Embryonic facial prominence (tissue), 1 donor: Measurements from ENCODE around the gene DHX35.

Experiments used
- DNase-seq: peaks from one replicate; pipeline ENCODE4 v3.0.0-alpha.2; 2016; ENCODE audit errors: extremely low spot score

DHX35 gene

GRCh38 chr20:39066471-39067242 is 104.5 kb downstream of the DHX35 start:
- DNase-seq = no peak

DNA sequence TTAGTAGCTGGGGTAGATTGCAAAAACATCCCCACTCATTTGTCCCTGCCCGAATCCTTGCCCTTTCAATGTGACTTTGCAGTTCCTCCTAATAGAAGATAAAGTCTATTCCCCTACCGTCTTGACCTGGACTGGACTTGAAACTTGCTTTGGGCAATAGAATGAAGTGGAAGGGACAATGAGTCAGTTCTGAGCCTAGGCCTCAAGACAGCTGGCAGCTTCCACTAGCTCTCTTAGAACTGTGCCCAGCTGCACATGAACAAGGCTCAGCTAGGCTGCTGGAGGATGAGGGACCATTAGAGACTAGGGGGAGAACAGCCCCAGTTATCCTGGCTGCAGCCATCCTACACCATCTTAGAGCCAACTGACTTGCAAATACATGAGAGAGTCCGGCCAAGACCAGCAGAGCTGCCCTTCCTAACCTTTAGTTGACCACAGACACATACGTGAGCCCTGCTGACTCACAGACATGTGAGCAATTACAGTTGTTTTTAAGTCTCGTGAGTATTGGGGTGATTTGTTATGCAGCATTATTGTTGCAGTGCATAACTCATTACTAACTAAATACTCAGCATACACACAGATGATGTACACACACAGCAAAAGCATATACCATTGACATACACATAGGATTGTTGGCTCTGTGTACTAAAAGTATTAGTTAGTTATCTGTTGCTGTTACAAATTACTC is 105.5 kb downstream of the DHX35 start:
- no peak for DNase-seq

DNA sequence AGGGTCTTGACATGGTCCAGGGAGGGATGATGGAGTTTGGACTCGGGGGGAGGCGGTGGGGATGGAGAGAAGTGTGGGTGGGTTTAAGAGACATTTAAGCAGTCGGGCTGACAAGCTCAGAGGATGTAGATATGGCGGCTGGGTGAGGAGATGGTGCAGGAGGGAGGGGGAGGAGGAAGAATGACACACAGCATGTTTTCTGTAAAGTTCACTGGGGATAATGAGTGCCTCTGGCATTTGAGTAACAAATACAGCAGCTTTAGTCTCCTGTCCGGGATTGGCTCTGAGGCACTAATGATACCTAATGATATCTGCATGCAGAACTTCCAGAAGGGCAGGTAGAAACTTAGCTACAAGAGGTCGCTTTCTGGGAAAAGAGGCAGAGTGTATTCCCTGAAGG is 107.8 kb downstream of the DHX35 start:
- DNase-seq = no peak

DNA sequence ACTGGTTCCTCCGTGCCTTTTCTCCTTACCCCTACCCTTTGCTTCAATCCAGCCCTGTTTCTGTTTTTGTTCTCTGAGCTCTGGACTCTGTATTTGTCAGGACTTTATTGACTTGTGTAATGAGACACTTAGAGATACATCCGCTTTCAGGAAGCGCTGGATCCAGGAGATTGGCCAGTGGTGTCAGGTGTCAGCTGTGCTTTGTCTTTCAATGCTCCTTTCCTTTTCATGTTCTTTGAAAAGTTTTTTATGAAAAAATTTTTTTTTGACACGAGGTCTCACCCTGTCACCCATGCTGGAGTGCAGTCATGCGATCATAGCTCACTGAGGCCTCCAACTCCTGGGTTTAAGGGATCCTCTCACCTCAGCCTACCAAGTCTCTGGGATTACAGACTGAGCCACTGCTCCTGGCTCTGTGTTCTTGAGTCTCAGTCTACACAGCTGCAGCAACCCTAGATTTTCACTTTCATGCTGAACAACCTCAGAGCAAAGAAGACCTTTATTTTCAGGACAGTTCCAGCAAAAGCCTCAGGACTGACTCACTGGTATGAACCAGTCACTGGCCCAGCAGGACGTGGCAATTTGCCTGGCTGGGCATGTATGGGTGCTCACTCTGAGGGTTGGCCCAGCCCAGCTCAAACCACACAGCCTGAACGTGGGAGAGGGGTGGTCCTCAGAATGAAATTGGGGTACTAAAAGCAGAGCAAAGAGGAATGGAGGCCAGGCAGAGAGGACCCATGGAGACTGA is 108.5 kb downstream of the DHX35 start:
- no peak for DNase-seq

GRCh38 chr20:39072132-39072531 is 110.0 kb downstream of the DHX35 start:
- no peak for DNase-seq

- DNase-seq = no peak
Observed at GRCh38 chr20:39072653-39073052, 110.5 kb downstream of the DHX35 start.

DNA sequence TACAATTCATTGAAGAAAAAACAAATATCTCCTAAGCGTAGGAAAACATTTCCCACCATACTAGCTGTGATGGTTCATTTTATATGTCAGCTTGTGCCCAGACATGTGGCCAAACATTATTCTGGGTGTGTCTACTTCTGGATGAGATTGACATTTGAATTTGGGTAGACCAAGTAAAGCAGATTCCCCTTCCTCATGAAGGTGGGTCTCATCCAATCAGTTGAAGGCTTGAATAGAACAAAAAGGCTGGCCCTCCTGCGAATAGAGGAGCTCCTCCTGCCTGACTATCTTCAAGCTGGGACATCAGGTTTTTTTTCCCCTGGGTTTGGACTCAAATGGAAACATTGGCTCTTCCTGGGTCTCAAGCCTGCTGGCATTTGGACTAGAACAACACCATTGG is 113.6 kb downstream of the DHX35 start:
- no peak for DNase-seq

DNA sequence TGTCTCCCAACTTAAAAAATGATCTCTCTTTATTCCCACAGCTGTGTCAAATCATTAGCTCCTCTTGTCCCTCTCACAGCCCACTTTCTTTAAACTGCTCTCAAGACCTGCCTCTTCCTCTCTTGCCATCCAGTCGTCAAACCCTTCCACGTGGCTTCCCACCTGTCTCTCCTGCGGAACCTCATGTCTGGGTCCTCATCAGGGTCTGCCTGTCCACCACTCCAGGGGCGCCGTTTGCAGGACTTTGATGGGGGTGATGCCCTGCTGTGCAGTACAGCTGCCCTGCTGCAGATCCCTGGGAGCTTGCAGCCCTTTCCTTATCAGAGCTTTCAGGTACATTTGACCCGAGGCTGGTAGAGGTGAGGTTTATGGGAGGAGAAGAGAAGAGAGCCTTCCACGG is 114.8 kb downstream of the DHX35 start:
- DNase-seq = no peak

DNA sequence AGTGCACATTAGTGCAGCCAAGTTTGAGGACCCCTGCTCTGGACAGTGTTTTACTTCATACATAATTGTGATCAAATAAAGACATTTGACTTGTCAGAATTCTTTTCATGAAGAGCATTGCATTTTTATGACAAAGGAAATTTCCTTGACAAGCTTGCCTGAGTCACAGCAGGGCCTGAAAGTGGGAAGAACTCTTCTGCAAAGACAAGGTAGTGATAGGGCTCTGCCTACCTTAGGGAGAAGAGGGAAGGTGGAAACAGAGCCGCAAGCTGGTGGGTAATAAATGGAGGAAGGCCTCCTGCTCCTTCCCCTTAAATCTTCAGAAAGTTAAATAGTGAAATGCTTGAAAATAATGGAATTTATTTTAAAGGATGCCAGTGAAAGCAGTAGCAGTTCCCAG is 118.2 kb downstream of the DHX35 start:
- DNase-seq = no peak

GRCh38 chr20:39081255-39081654 is 119.1 kb downstream of the DHX35 start:
- no peak for DNase-seq

DNA sequence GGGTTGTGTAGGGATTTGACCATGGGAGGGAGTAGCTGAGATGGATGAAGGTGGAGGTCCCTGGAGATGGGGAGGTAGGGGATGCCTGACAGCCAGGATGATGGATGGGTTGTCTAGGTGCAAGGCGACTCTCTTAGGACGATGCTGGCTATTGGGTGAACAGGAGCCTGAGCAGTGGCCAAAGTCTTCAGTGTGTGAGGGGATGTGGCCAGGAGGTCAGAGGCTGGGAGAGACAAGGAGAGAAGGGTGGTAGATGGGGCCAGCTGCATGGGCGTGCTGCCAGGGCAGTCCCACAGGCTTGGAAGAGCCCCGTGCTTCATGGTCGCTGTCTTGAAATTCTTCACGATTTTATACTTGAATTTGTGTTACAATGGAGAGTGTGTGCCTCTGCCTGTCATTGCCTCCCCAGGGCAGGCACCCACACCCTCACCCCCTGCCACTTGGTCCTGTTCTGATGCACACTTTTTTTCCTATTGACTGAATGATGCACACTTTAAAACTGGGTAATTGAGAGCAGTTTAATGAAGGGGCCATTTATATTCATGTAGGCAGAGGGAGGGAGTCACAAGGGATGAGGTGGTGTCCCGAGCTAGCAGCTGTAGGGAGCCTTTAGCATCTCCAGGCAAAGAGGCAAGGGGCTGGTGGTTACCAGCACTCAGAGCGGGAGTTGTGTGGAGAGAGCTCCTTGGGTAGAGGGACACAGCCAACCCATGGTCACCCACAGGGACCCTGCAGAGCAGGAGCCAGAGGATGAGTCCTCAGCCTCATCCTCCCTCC is 120.7 kb downstream of the DHX35 start:
- no peak for DNase-seq

DNA sequence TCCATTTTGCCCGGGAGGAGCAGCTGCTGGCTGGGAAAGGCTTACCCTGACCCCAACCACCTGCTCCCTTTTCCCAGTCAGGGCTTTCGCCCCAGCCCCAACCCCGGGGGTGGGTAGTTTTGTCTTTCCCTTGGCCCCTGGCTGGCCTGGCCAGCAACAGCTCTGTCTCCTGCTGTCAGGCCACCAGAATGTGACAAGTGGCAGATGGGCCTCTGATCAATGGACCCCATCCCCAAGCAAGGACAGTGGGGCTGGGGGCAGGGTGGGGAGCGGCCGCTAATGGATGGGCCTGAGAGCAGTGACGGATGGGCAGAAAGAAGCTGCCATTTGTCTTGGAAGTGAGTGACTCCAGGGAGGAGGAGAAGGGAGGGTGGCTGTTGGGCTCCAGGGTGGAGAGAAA is 121.6 kb downstream of the DHX35 start:
- DNase-seq = no peak

GRCh38 chr20:39089029-39089428 is 126.9 kb downstream of the DHX35 start:
- no peak for DNase-seq
